ENCODE measurements around the gene SLC9A3.
"Not testable (repeated sequence)": the region's sequence is repeated elsewhere in the genome, so short reads cannot be mapped to it uniquely, and the experiment has no call there.

SLC9A3 gene

GRCh38 chr5:524973-525761, 918 bp upstream of the SLC9A3 start:
- DNase-seq = no peak

GRCh38 chr5:523441-524222, 617 bp downstream of the SLC9A3 start:
- no peak for DNase-seq

GRCh38 chr5:522899-523440, 1.3 kb downstream of the SLC9A3 start:
- no peak for DNase-seq

GRCh38 chr5:522116-522515, 2.1 kb downstream of the SLC9A3 start:
- no peak for DNase-seq

- no peak for DNase-seq
Observed at GRCh38 chr5:521680-522079, 2.6 kb downstream of the SLC9A3 start.

- no peak for DNase-seq
Observed at GRCh38 chr5:520850-521226, 3.4 kb downstream of the SLC9A3 start.

- DNase-seq = no peak
Observed at GRCh38 chr5:520196-520849, 3.9 kb downstream of the SLC9A3 start.

GRCh38 chr5:518721-519120, 5.5 kb downstream of the SLC9A3 start:
- no peak for DNase-seq

GRCh38 chr5:517535-518100, 6.6 kb downstream of the SLC9A3 start:
- DNase-seq = no peak

- DNase-seq = no peak
Observed at GRCh38 chr5:516980-517379, 7.3 kb downstream of the SLC9A3 start.

- no peak for DNase-seq
Observed at GRCh38 chr5:516338-516925, 7.8 kb downstream of the SLC9A3 start.

GRCh38 chr5:515273-515836, 8.9 kb downstream of the SLC9A3 start:
- DNase-seq = no peak

- DNase-seq = no peak
Observed at GRCh38 chr5:514673-515072, 9.6 kb downstream of the SLC9A3 start.

- no peak for DNase-seq
Observed at GRCh38 chr5:514101-514485, 10.2 kb downstream of the SLC9A3 start.

- DNase-seq = no peak
Observed at GRCh38 chr5:513216-514100, 10.8 kb downstream of the SLC9A3 start.

GRCh38 chr5:511476-511875, 12.8 kb downstream of the SLC9A3 start:
- DNase-seq = no peak

- no peak for DNase-seq
Observed at GRCh38 chr5:510521-510920, 13.7 kb downstream of the SLC9A3 start.

- DNase-seq = no peak
Observed at GRCh38 chr5:509611-510185, 14.6 kb downstream of the SLC9A3 start.

GRCh38 chr5:507986-508575, 16.2 kb downstream of the SLC9A3 start:
- DNase-seq = not testable (repeated sequence)

GRCh38 chr5:505951-506525, 18.2 kb downstream of the SLC9A3 start:
- DNase-seq = no peak
